NB4 (cell line): Measurements from ENCODE around the gene UQCR11.

Experiments used
- DNase-seq: peaks from one replicate; pipeline ENCODE4 v3.0.0; 2010; ENCODE audit warnings: low read depth
- H3K4me3 ChIP-seq: one replicate; pipeline ENCODE4 v1.5.1; 2011; ENCODE audit warnings: mild to moderate bottlenecking, low read depth, low read length, moderate library complexity
- MAX ChIP-seq: IDR thresholded peaks from 2 replicates; pipeline ENCODE4 v1.6.1; 2011; ENCODE audit warnings: low read depth, low read length
- MYC ChIP-seq: IDR thresholded peaks from 2 replicates; pipeline ENCODE4 v1.6.1; 2011; ENCODE audit warnings: low read depth, low read length
- POLR2A ChIP-seq: IDR thresholded peaks from 2 replicates; pipeline ENCODE4 v1.6.1; 2011; ENCODE audit warnings: mild to moderate bottlenecking; ENCODE audit not compliant: insufficient read length; ENCODE audit errors: extremely low read depth
- TF ChIP-seq, protein P1 (sequence below): IDR thresholded peaks from one replicate; pipeline ENCODE4 v1.5.1; 2012; ENCODE audit warnings: low read depth, low read length

The UQCR11 gene

DNA sequence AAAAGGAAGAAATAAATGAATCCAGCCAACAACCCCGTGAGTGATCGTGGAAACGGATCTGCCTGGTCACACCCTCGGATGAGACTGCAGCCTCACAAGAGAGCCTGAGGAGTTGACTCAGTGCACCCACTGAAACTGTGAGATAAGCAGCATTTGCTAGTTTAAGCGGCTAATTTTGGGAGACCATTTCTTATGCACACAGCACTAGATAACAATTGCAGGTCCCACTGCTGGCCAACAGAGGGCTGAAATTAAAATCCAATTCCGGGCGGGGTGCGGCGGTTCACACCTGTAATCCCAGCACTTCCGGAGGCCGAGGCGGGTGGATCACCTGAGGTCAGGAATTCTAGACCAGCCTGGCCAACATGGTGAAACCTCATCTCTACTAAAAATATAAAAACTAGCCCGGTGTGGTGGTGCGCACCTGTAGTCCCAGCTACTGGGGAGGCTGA, 3.6 kb downstream of the UQCR11 start:
- H3K4me3 ChIP-seq, result no peak overlapping the region
- DNase-seq, result no peak
- TF ChIP-seq, protein P1, sequence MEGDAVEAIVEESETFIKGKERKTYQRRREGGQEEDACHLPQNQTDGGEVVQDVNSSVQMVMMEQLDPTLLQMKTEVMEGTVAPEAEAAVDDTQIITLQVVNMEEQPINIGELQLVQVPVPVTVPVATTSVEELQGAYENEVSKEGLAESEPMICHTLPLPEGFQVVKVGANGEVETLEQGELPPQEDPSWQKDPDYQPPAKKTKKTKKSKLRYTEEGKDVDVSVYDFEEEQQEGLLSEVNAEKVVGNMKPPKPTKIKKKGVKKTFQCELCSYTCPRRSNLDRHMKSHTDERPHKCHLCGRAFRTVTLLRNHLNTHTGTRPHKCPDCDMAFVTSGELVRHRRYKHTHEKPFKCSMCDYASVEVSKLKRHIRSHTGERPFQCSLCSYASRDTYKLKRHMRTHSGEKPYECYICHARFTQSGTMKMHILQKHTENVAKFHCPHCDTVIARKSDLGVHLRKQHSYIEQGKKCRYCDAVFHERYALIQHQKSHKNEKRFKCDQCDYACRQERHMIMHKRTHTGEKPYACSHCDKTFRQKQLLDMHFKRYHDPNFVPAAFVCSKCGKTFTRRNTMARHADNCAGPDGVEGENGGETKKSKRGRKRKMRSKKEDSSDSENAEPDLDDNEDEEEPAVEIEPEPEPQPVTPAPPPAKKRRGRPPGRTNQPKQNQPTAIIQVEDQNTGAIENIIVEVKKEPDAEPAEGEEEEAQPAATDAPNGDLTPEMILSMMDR, result no peak
- TF ChIP-seq MAX (no peak), POLR2A (no peak), MYC (no peak)

DNA sequence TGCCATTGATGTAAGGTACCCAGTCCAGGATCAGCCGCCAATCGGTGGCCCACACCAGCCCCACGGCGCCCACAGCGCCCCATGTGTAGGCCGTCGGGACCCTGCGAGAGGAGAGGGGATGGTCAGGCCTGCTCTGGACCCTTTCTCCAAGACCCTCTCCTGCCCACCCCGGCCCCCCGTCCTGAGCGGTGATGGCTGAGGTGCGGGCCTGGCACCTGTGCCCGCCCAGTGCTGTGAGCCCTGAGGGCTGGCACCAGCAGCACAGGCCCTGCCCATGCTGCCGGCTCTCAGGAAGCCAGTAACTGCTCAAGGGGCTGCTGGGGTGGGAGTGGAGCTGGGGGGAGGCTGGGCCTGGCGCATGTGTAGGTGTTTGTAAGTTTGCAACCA, 5.8 kb downstream of the UQCR11 start:
- no peak for DNase-seq
- H3K4me3 ChIP-seq, result no peak overlapping the region
- TF ChIP-seq MAX (no peak), MYC (no peak), POLR2A (no peak)
- TF ChIP-seq, protein P1, result no peak

- DNase-seq, result no peak
- TF ChIP-seq MAX, result no peak
- no peak for TF ChIP-seq MYC
- TF ChIP-seq POLR2A, result no peak
- TF ChIP-seq, protein P1, result no peak
- H3K4me3 ChIP-seq, result no peak overlapping the region
Observed at GRCh38 chr19:1598777-1599459, 6.3 kb downstream of the UQCR11 start.

GRCh38 chr19:1593501-1593772, 11.8 kb downstream of the UQCR11 start:
- no peak overlapping the region for H3K4me3 ChIP-seq
- TF ChIP-seq MYC, result no peak
- no peak for TF ChIP-seq MAX
- TF ChIP-seq, protein P1, result no peak
- no peak for TF ChIP-seq POLR2A
- DNase-seq, result no peak

DNA sequence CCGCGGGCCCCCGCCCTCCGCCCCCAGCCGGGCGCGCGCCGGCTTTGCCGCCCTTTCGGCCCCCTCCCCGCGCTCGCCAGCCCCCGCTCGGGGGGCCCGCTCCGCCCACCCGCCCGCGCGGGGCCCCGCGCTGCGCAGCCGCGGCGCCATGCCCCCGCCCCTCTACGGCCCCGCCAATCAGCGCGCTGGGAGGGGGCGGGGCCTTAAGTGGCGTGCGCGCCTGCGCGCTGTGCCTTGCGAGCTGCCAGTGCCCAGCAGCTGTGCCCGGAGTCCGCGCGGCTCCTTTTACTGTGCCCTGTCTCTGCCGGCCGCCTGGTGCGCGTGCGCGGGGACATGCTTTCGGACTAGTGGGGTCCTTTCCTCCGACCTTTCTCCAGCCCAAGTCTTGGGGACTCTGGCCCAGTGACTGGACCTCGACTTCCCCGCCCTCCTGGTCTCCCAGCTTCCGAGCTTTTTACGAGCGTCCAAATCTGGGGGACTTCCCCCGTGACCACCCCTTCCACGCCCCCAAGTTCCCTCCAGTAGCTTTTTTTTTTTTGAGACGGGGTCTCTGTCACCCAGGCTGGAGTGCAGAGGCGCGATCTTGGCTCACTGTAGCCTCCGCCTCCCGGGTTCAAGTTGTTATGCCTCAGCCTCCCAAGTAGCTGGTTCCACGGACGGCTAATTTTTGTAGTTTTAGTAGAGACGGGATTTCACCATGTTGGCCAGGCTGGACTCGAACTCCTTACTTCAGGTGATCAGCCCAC, 12.3 kb downstream of the UQCR11 start, which contains the start of gene MBD3:
TSS of gene MBD3 (minus strand) at position 111 of the 746 bp plus-strand sequence. CDS start 234 bp downstream, outside the sequence.
- H3K4me3 ChIP-seq, result peak within 1 kb of the TSS; percentile 92
- TF ChIP-seq POLR2A (peak; percentile 49), MYC (0 out of 2 replicates have a peak, but pooled peaks have one; percentile 14), MAX (0 out of 2 replicates have a peak, but pooled peaks have one; percentile 19)
- TF ChIP-seq, protein P1, result no peak
- peak; percentile 89 for DNase-seq
